AG10803 (cell line): ENCODE measurements around the gene DRAXIN.

Experiments
- DNase-seq: peaks from one replicate; pipeline ENCODE4 v3.0.0; 2010; ENCODE audit warnings: low read depth
- H3K4me3 ChIP-seq: 2 replicates; pipeline ENCODE4 v1.5.1; 2011; ENCODE audit warnings: mild to moderate bottlenecking, low read length, control low read depth
- TF ChIP-seq, protein P1 (sequence below): conservative IDR thresholded peaks from 2 replicates; pipeline ENCODE4 v1.5.1; 2011; ENCODE audit warnings: mild to moderate bottlenecking, low read length, control low read depth, inconsistent platforms

Gene DRAXIN

DNA sequence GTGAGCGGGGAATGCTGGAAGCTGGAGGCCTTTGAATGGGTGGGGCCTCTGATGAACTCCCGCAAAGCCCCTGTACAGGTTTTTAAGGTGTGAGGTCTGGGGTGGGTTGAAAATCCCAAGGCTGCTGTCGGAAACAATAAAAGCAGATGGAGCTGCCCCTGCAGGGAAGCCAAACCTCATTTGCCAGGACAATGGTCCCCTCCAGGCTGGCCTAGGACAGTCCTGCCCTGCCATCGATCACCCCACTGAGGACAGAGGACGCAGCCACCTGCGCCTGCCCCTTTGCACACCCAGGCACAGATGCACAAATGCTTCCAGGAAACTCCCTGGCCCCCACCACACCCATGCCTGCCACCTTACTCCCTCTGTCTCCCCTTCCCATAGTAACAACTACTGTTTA is 4.4 kb downstream of the DRAXIN start:
- H3K4me3 ChIP-seq: no peak overlapping the region
- no peak for DNase-seq
- TF ChIP-seq, protein P1, sequence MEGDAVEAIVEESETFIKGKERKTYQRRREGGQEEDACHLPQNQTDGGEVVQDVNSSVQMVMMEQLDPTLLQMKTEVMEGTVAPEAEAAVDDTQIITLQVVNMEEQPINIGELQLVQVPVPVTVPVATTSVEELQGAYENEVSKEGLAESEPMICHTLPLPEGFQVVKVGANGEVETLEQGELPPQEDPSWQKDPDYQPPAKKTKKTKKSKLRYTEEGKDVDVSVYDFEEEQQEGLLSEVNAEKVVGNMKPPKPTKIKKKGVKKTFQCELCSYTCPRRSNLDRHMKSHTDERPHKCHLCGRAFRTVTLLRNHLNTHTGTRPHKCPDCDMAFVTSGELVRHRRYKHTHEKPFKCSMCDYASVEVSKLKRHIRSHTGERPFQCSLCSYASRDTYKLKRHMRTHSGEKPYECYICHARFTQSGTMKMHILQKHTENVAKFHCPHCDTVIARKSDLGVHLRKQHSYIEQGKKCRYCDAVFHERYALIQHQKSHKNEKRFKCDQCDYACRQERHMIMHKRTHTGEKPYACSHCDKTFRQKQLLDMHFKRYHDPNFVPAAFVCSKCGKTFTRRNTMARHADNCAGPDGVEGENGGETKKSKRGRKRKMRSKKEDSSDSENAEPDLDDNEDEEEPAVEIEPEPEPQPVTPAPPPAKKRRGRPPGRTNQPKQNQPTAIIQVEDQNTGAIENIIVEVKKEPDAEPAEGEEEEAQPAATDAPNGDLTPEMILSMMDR: no peak

DNA sequence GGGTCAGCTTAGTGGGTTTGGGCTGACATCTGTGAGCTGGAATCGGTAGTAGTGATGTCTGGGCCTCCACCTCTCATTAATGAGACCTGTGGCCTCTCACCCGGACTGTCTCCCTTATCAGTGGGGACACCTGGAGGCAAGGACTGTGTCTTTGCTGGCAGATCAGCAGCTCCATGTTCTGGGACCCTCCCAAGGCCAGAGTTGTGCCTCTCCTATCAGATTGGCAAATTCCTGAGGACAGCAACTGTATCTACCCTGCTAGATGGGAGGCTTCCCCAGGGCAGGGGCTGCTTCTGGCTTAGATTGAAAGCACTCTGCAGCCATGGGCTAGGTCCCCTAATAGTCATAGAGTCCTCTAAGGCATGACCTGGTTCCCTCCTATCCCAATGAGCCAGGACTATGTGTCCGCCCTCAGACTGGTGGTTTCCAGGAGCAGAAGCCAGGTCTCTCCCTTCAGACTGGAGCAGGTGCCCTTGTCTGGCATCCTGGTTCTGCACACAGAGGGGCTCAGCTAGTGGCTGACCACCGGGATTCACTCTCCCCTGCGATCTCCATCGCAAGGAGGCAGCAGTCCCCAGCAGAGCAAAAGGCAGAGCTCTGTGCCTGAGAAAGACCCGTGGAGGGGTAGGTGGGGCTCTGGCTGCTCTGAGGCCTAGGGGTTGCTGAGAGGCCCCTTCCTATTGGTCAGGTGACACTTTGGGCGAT is 5.8 kb downstream of the DRAXIN start:
- TF ChIP-seq, protein P1: no peak
- H3K4me3 ChIP-seq: no peak overlapping the region
- DNase-seq: no peak

DNA sequence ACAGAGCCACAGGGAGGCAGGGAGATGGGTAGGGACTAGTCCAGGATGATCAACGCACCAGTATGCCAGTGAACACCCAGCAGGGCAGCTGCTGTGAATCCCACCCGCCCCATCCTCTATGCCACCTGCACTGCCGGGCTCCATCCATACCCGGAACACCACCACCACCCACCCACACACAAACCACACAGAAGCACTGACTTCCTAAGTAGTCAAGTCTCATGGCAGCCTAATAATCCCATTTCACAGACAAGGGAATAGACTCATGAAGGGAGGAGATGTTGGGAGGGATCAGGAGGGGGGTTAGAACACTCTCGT is 6.3 kb downstream of the DRAXIN start:
- DNase-seq: no peak
- no peak overlapping the region for H3K4me3 ChIP-seq
- TF ChIP-seq, protein P1: no peak

DNA sequence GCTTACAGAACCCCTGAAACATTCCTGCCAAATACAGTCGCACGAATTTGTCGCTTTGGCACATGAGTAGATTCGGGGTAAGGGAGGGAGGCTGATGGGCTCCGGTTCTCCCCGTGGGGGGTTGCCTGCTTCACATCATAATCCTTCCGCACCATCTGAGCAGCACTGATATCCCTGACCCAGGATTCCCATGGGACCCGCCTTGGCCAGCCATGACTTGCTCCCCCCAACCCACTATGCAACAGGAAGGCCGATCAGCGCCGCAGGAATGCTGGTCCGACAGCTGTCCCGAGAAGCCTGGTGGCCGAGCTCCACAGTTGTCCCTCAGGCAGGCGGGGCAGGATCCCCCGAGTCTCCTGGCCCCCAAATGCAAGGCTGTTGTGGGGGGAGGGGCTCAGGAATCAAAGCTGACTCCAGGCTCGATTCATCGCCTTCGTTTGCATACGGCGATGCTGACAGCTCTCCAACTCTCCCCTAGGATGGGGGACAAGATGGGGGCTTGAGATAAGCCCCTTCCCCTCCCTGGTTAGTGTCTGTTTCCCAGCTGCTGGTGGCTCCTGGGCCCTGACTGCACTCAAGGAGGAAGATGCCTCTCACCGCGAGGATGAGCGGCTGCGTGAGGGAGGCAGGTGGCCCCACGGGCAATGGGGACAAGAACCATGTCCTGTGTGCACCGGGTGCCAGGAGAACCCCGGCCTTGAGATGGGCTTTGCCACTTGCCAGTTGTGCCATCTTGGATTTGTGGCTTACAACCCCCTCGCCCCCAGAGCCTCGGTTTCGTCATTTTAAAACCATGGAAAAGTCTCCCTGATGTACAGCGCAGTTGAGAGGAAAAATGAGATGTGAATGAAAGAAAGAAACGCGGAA is 9.3 kb downstream of the DRAXIN start:
- no peak for DNase-seq
- no peak overlapping the region for H3K4me3 ChIP-seq
- TF ChIP-seq, protein P1: no peak

DNA sequence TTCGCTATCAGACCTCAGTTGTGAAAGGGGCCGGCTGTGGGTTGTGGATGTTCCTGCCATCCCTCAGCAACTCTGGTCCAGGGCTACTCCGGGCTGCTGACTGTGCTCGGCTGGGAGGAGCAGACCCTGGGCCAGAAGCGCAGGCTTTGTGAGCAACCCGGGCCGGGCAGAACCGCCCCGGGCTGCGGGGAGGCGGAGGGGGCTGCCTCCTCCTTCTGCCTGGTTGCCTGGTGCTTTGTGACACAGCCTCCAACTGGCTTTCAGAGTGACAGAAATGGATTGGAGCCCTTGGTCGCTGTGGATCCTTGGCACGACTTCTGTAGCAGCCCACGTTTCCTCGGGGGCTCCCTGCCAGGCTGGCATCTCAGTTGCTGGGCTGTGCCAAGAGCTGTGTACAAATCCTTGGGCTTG is 10.0 kb downstream of the DRAXIN start:
- TF ChIP-seq, protein P1: no peak
- DNase-seq: no peak
- no peak overlapping the region for H3K4me3 ChIP-seq

DNA sequence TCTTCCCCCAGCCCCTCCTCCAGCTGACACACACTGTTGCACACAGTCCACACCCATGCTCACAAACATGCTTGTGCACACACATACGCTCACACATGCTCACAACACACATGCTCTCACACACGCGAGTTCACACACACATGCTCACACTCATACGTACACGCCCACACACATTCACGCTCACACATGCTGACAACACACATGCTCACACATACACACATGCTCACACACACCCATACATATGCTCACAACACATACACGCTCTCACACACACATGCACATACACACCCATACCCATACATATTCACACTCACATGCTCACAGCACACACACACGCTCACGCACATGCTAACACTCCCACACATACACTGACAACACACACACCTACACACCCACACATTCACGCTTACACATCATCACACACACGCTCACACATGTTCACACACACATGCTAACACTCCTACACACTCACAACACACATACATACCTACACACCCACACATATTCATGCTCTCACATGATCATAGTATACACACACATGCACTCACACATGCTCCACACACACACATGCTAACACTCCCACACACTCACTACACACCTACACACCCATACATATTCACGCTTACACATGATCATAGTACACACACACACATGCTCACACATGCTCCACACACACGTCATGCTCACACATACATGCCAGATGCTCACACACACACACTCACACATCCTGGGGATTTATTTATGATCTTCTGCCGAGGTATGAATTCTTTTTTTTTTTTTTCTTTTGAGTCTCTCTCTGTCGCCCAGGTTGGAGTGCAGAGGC is 10.7 kb downstream of the DRAXIN start:
- TF ChIP-seq, protein P1: no peak
- no peak for DNase-seq
- H3K4me3 ChIP-seq: no peak overlapping the region
